WTC11 (cell line): ENCODE data around the gene ZNF135. TPM values are rescaled to one million over a fixed set of nuclear protein-coding genes. Genes with fewer than 3 reads are reported as not detected.

Experiments used
- ATAC-seq: fragments of 200-7000 bp; cut with Tn5 transposase; 2 replicates; pipeline ENCODE4 v1.10.0; 2021; ENCODE audit warnings: mild to moderate bottlenecking, moderate library complexity
- CTCF ChIA-PET: fragments of 300-600 bp; sonication (Branson Sonifier 250); formaldehyde crosslinking; loops from one replicate; lab custom pipeline; 2021; ENCODE audit warnings: antibody characterized with exemption; lab: Charles Lee
- POLR2A ChIA-PET: fragments of 350-600 bp; sonication (Branson Sonifier 250); formaldehyde crosslinking; loops from one replicate; lab custom pipeline; 2021; ENCODE audit warnings: antibody characterized with exemption; lab: Charles Lee
- DNase-seq: peaks from one replicate; pipeline ENCODE4 v3.0.0; 2021; ENCODE audit warnings: low spot score
- H3K27ac Mint-ChIP-seq: 2 replicates; pipeline ENCODE4 v1.8.0; 2021; ENCODE audit warnings: mixed read lengths
- H3K27me3 Mint-ChIP-seq: 2 replicates; pipeline ENCODE4 v1.8.0; 2021; ENCODE audit warnings: low read depth, mild to moderate bottlenecking, moderate library complexity, mixed read lengths
- H3K36me3 Mint-ChIP-seq: 2 replicates; pipeline ENCODE4 v1.8.0; 2021; ENCODE audit warnings: mixed read lengths
- H3K4me1 Mint-ChIP-seq: 2 replicates; pipeline ENCODE4 v1.8.0; 2022; ENCODE audit warnings: mixed read lengths
- H3K4me3 Mint-ChIP-seq: 2 replicates; pipeline ENCODE4 v1.8.0; 2021; ENCODE audit warnings: mild to moderate bottlenecking, moderate library complexity, mixed read lengths
- H3K9me3 Mint-ChIP-seq: 2 replicates; pipeline ENCODE4 v1.8.0; 2021; ENCODE audit warnings: mixed read lengths
- ESRRA ChIP-seq: sonication (generic); formaldehyde crosslinking; IDR thresholded peaks from 2 replicates; pipeline ENCODE4 v1.8.1; 2022; ENCODE audit warnings: mild to moderate bottlenecking, missing genetic modification reagents, borderline replicate concordance
- HMGA2 ChIP-seq: fragments of 250-450 bp; sonication (Bioruptor Pico); IDR thresholded peaks from 2 replicates; pipeline ENCODE4 v1.4.0; 2021; ENCODE audit warnings: mild to moderate bottlenecking, moderate library complexity
- JAZF1 ChIP-seq: fragments of 250-450 bp; sonication (Bioruptor Pico); IDR thresholded peaks from 2 replicates; pipeline ENCODE4 v1.9.0; 2021; ENCODE audit warnings: moderate library complexity, mild to moderate bottlenecking, inconsistent platforms
- KAT7 ChIP-seq: sonication (generic); formaldehyde crosslinking; IDR thresholded peaks from 2 replicates; pipeline ENCODE4 v1.8.1; 2023; ENCODE audit warnings: missing genetic modification reagents, mild to moderate bottlenecking, borderline replicate concordance
- NR1H2 ChIP-seq: sonication (generic); formaldehyde crosslinking; IDR thresholded peaks from 2 replicates; pipeline ENCODE4 v1.9.0; 2021; ENCODE audit warnings: mild to moderate bottlenecking, moderate library complexity, missing genetic modification reagents
- NR3C1 ChIP-seq: sonication (generic); formaldehyde crosslinking; conservative IDR thresholded peaks from 2 replicates; pipeline ENCODE4 v1.8.1; 2023; ENCODE audit warnings: low read depth, mild to moderate bottlenecking, missing genetic modification reagents
- RORB ChIP-seq: fragments of 250-450 bp; sonication (Bioruptor Pico); IDR thresholded peaks from 2 replicates; pipeline ENCODE4 v1.9.0; 2021; ENCODE audit warnings: mild to moderate bottlenecking
- SMAD3 ChIP-seq: sonication (generic); formaldehyde crosslinking; IDR thresholded peaks from 2 replicates; pipeline ENCODE4 v1.8.0; 2022; ENCODE audit warnings: missing genetic modification reagents, mild to moderate bottlenecking, borderline replicate concordance
- SMAD4 ChIP-seq: sonication (generic); formaldehyde crosslinking; IDR thresholded peaks from 2 replicates; pipeline ENCODE4 v1.8.0; 2022; ENCODE audit warnings: mild to moderate bottlenecking, missing genetic modification reagents
- SOX15 ChIP-seq: fragments of 250-450 bp; sonication (Bioruptor Pico); IDR thresholded peaks from 2 replicates; pipeline ENCODE4 v1.9.0; 2021; ENCODE audit warnings: mild to moderate bottlenecking
- SP1 ChIP-seq: sonication (generic); formaldehyde crosslinking; conservative IDR thresholded peaks from 2 replicates; pipeline ENCODE4 v1.8.1; 2022; ENCODE audit warnings: missing genetic modification reagents
- TEAD1 ChIP-seq: sonication (generic); formaldehyde crosslinking; IDR thresholded peaks from 2 replicates; pipeline ENCODE4 v1.8.0; 2022; ENCODE audit warnings: mild to moderate bottlenecking, missing genetic modification reagents
- ZNF121 ChIP-seq: sonication (generic); formaldehyde crosslinking; IDR thresholded peaks from 2 replicates; pipeline ENCODE4 v1.8.0; 2023; ENCODE audit warnings: missing genetic modification reagents
- ZNF232 ChIP-seq: sonication (generic); formaldehyde crosslinking; IDR thresholded peaks from 2 replicates; pipeline ENCODE4 v1.8.0; 2022; ENCODE audit warnings: mild to moderate bottlenecking, missing genetic modification reagents
- total RNA-seq: library from RNA; stranded (reverse); gene quantifications from 3 replicates; pipeline ENCODE4 v1.2.3, GENCODE V29; 2021
- TF ChIP-seq, protein P1 (sequence below): fragments of 250-450 bp; sonication (Bioruptor Pico); IDR thresholded peaks from 2 replicates; pipeline ENCODE4 v1.8.0; 2021; ENCODE audit warnings: mild to moderate bottlenecking
- TF ChIP-seq, protein P2 (sequence below): sonication (generic); formaldehyde crosslinking; IDR thresholded peaks from 2 replicates; pipeline ENCODE4 v1.8.0; 2022; ENCODE audit warnings: mild to moderate bottlenecking, missing genetic modification reagents
- TF ChIP-seq, protein P3 (sequence below): fragments of 200-600 bp; IDR thresholded peaks from 2 replicates; pipeline ENCODE4 v1.8.0; 2022; ENCODE audit warnings: antibody characterized with exemption
- TF ChIP-seq, protein P4 (sequence below): fragments of 250-450 bp; sonication (Bioruptor Pico); IDR thresholded peaks from 2 replicates; pipeline ENCODE4 v1.9.0; 2021; ENCODE audit warnings: mild to moderate bottlenecking
- TF ChIP-seq, protein P5 (sequence below): sonication (generic); formaldehyde crosslinking; IDR thresholded peaks from 2 replicates; pipeline ENCODE4 v1.8.0; 2022; ENCODE audit warnings: missing genetic modification reagents
- TF ChIP-seq, protein P6 (sequence below): sonication (generic); formaldehyde crosslinking; IDR thresholded peaks from 2 replicates; pipeline ENCODE4 v1.8.0; 2022; ENCODE audit warnings: mild to moderate bottlenecking, missing genetic modification reagents
- TF ChIP-seq, protein P7 (sequence below): sonication (generic); formaldehyde crosslinking; IDR thresholded peaks from 2 replicates; pipeline ENCODE4 v1.8.1; 2023; ENCODE audit warnings: mild to moderate bottlenecking, missing genetic modification reagents, moderate library complexity
- TF ChIP-seq, protein P8 (sequence below): sonication (generic); formaldehyde crosslinking; IDR thresholded peaks from 2 replicates; pipeline ENCODE4 v1.8.1; 2022; ENCODE audit warnings: missing genetic modification reagents, borderline replicate concordance

The ZNF135 gene
- total RNA-seq, 1 experiment from 2014 or later: 5.6 TPM

DNA sequence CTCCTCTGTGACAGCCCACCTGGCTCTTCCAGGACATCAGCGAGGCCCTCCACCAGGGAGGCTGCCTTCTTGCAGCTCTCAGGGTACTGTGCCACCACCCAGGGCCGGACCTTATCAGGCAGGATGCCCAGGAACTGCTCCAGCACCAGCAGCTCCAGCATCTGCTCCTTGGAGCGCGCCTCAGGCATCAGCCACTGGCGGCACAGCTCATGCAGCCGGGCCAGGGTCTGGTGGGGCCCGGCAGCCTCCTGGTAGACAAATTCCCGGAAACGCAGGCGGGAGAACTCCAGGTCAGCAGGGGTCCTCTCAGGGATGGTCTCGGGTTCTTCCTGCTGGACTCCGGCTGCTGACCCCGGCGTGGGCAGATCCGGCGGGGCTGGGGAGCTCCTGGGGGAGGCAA is 30.8 kb downstream of the ZNF135 start:
- TF ChIP-seq, protein P1, sequence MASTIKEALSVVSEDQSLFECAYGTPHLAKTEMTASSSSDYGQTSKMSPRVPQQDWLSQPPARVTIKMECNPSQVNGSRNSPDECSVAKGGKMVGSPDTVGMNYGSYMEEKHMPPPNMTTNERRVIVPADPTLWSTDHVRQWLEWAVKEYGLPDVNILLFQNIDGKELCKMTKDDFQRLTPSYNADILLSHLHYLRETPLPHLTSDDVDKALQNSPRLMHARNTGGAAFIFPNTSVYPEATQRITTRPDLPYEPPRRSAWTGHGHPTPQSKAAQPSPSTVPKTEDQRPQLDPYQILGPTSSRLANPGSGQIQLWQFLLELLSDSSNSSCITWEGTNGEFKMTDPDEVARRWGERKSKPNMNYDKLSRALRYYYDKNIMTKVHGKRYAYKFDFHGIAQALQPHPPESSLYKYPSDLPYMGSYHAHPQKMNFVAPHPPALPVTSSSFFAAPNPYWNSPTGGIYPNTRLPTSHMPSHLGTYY: no peak
- TF ChIP-seq ESRRA (no peak), NR3C1 (no peak), SMAD3 (CRISPR knock-in tag) (no peak), TEAD1 (CRISPR knock-in tag) (no peak), ZNF121 (CRISPR knock-in tag) (no peak), KAT7 (CRISPR knock-in tag) (no peak)
- TF ChIP-seq, protein P2, sequence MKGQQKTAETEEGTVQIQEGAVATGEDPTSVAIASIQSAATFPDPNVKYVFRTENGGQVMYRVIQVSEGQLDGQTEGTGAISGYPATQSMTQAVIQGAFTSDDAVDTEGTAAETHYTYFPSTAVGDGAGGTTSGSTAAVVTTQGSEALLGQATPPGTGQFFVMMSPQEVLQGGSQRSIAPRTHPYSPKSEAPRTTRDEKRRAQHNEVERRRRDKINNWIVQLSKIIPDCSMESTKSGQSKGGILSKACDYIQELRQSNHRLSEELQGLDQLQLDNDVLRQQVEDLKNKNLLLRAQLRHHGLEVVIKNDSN: no peak
- TF ChIP-seq, protein P3, sequence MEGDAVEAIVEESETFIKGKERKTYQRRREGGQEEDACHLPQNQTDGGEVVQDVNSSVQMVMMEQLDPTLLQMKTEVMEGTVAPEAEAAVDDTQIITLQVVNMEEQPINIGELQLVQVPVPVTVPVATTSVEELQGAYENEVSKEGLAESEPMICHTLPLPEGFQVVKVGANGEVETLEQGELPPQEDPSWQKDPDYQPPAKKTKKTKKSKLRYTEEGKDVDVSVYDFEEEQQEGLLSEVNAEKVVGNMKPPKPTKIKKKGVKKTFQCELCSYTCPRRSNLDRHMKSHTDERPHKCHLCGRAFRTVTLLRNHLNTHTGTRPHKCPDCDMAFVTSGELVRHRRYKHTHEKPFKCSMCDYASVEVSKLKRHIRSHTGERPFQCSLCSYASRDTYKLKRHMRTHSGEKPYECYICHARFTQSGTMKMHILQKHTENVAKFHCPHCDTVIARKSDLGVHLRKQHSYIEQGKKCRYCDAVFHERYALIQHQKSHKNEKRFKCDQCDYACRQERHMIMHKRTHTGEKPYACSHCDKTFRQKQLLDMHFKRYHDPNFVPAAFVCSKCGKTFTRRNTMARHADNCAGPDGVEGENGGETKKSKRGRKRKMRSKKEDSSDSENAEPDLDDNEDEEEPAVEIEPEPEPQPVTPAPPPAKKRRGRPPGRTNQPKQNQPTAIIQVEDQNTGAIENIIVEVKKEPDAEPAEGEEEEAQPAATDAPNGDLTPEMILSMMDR: no peak
- TF ChIP-seq, protein P4, sequence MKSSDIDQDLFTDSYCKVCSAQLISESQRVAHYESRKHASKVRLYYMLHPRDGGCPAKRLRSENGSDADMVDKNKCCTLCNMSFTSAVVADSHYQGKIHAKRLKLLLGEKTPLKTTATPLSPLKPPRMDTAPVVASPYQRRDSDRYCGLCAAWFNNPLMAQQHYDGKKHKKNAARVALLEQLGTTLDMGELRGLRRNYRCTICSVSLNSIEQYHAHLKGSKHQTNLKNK: no peak
- ATAC-seq (no peak), DNase-seq (no peak)
- Mint-ChIP-seq H3K4me3 (no peak overlapping the region), H3K9me3 (no peaks in the 10 kb centered on the region), H3K27ac (no peak overlapping the region), H3K36me3 (peaks cover 10% of the 10 kb centered on the region), H3K27me3 (no peaks in the 10 kb centered on the region), H3K4me1 (peaks cover 6% of the 10 kb centered on the region)
- CTCF ChIA-PET: interaction anchor here (0.6 to 0.8 kb wide), 2 partner anchors 15 to 35 kb away, joined by 3 read pairs; no protein-coding TSS in a partner anchor
- POLR2A ChIA-PET: interaction anchor here (0.7 kb wide), 1 partner anchor 51 kb away, joined by 3 read pairs; no protein-coding TSS in a partner anchor

DNA sequence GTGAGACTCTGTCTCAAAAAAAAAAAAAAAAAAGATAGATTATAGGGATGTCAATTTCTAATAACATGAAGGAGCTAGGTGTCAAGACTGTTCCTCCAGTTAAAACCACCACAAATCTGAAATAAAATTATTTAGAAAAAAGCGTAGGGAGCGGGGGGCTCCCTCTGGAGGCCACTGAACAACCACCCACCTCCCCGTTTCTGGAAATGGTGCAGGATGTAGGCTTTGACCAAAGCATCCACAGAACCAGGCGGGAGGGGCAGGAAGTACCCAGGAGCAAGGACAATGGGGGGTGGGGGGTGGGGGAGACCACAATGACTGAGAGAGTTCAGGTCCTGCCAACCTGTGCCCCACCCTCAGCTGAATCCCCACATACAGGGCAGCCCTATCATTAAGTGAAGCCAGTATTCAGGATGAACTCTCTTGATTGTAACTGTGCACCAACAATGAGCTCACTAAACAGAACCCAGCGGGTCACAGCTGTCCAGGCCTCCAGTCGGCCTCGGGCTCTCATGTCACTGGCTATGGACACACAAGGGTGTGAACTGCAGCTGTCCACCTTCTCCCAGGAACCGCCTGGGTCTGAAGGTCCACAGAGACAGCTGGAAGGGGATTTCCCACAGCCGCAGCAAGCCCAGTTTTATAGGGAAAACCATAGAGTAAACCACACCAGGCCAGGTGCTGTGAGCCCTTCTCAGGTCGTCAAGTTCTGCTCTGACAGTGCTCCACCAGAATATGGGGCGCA is 32.3 kb downstream of the ZNF135 start:
- no peaks in the 10 kb centered on the region for H3K9me3 Mint-ChIP-seq
- no peaks in the 10 kb centered on the region for H3K27me3 Mint-ChIP-seq
- POLR2A ChIA-PET: interaction anchor here (1.0 to 1.4 kb wide), 2 partner anchors 59 to 92 kb away, joined by 3 to 4 read pairs; partner anchors contain the start of genes ZNF274 and ZNF329
- no peak overlapping the region for H3K4me3 Mint-ChIP-seq
- peaks cover 10% of the 10 kb centered on the region for H3K36me3 Mint-ChIP-seq
- peak overlapping the region; percentile 88 for H3K27ac Mint-ChIP-seq
- peaks cover 6% of the 10 kb centered on the region for H3K4me1 Mint-ChIP-seq
- ATAC-seq (peak; percentile 77), DNase-seq (no peak)
- CTCF ChIA-PET: interaction anchor here (0.5 to 3.1 kb wide), 11 partner anchors 27 to 92 kb away, joined by 3 to 15 read pairs (median 5); partner anchors contain the start of genes ZNF135, ZNF274 and ZNF606
- TF ChIP-seq, protein P5, sequence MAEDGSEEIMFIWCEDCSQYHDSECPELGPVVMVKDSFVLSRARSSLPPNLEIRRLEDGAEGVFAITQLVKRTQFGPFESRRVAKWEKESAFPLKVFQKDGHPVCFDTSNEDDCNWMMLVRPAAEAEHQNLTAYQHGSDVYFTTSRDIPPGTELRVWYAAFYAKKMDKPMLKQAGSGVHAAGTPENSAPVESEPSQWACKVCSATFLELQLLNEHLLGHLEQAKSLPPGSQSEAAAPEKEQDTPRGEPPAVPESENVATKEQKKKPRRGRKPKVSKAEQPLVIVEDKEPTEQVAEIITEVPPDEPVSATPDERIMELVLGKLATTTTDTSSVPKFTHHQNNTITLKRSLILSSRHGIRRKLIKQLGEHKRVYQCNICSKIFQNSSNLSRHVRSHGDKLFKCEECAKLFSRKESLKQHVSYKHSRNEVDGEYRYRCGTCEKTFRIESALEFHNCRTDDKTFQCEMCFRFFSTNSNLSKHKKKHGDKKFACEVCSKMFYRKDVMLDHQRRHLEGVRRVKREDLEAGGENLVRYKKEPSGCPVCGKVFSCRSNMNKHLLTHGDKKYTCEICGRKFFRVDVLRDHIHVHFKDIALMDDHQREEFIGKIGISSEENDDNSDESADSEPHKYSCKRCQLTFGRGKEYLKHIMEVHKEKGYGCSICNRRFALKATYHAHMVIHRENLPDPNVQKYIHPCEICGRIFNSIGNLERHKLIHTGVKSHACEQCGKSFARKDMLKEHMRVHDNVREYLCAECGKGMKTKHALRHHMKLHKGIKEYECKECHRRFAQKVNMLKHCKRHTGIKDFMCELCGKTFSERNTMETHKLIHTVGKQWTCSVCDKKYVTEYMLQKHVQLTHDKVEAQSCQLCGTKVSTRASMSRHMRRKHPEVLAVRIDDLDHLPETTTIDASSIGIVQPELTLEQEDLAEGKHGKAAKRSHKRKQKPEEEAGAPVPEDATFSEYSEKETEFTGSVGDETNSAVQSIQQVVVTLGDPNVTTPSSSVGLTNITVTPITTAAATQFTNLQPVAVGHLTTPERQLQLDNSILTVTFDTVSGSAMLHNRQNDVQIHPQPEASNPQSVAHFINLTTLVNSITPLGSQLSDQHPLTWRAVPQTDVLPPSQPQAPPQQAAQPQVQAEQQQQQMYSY: no peak
- TF ChIP-seq HMGA2 (CRISPR knock-in tag): no peak
- no peak for TF ChIP-seq SOX15
- TF ChIP-seq, protein P6, sequence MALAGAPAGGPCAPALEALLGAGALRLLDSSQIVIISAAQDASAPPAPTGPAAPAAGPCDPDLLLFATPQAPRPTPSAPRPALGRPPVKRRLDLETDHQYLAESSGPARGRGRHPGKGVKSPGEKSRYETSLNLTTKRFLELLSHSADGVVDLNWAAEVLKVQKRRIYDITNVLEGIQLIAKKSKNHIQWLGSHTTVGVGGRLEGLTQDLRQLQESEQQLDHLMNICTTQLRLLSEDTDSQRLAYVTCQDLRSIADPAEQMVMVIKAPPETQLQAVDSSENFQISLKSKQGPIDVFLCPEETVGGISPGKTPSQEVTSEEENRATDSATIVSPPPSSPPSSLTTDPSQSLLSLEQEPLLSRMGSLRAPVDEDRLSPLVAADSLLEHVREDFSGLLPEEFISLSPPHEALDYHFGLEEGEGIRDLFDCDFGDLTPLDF: no peak
- TF ChIP-seq SMAD3 (CRISPR knock-in tag): no peak
- TF ChIP-seq SMAD4 (CRISPR knock-in tag): no peak
- no peak for TF ChIP-seq ZNF232 (CRISPR knock-in tag)
- no peak for TF ChIP-seq ESRRA
- no peak for TF ChIP-seq SP1 (CRISPR knock-in tag)
- TF ChIP-seq, protein P4: no peak
- TF ChIP-seq RORB: no peak
- TF ChIP-seq NR1H2 (CRISPR knock-in tag): no peak
- TF ChIP-seq, protein P7, sequence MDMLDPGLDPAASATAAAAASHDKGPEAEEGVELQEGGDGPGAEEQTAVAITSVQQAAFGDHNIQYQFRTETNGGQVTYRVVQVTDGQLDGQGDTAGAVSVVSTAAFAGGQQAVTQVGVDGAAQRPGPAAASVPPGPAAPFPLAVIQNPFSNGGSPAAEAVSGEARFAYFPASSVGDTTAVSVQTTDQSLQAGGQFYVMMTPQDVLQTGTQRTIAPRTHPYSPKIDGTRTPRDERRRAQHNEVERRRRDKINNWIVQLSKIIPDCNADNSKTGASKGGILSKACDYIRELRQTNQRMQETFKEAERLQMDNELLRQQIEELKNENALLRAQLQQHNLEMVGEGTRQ: no peak
- TF ChIP-seq, protein P8, sequence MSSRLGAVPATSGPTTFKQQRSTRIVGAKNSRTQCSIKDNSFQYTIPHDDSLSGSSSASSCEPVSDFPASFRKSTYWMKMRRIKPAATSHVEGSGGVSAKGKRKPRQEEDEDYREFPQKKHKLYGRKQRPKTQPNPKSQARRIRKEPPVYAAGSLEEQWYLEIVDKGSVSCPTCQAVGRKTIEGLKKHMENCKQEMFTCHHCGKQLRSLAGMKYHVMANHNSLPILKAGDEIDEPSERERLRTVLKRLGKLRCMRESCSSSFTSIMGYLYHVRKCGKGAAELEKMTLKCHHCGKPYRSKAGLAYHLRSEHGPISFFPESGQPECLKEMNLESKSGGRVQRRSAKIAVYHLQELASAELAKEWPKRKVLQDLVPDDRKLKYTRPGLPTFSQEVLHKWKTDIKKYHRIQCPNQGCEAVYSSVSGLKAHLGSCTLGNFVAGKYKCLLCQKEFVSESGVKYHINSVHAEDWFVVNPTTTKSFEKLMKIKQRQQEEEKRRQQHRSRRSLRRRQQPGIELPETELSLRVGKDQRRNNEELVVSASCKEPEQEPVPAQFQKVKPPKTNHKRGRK (CRISPR knock-in tag): no peak
- TF ChIP-seq JAZF1: no peak
